Smooth muscle cell (in vitro differentiated cells): ENCODE measurements around the gene NSMF. TPM values are rescaled to one million over a fixed set of nuclear protein-coding genes. Genes with fewer than 3 reads are reported as not detected.

Experiments used
- DNase-seq: peaks from one replicate; lab custom pipeline; 2025; ENCODE audit not compliant: unreplicated experiment; lab: John Stamatoyannopoulos, UW
- H2AFZ ChIP-seq: fragments of 200-600 bp; sonication (generic); 2 replicates; pipeline ENCODE4 v1.6.0; 2016; ENCODE audit warnings: antibody characterized with exemption, low read depth, mild to moderate bottlenecking
- H3F3A ChIP-seq: fragments of 200-600 bp; sonication (generic); 2 replicates; pipeline ENCODE4 v1.6.0; 2017; ENCODE audit warnings: antibody characterized with exemption, low read depth
- H3K27ac ChIP-seq: fragments of 200-600 bp; sonication (generic); 2 replicates; pipeline ENCODE4 v1.5.1; 2016; ENCODE audit warnings: low read depth, mild to moderate bottlenecking
- H3K27me3 ChIP-seq: fragments of 200-600 bp; sonication (generic); 2 replicates; pipeline ENCODE4 v1.6.1; 2016; ENCODE audit warnings: low read depth, mild to moderate bottlenecking
- H3K36me3 ChIP-seq: fragments of 200-600 bp; sonication (generic); 2 replicates; pipeline ENCODE4 v1.5.1; 2016; ENCODE audit warnings: low read depth
- H3K4me1 ChIP-seq: fragments of 200-600 bp; sonication (generic); 2 replicates; pipeline ENCODE4 v1.5.1; 2016; ENCODE audit warnings: low read depth
- H3K4me2 ChIP-seq: fragments of 200-600 bp; sonication (generic); 2 replicates; pipeline ENCODE4 v1.6.0; 2016; ENCODE audit warnings: mild to moderate bottlenecking
- H3K4me3 ChIP-seq: fragments of 200-600 bp; sonication (generic); 2 replicates; pipeline ENCODE4 v1.5.1; 2016; ENCODE audit warnings: mild to moderate bottlenecking
- H3K79me2 ChIP-seq: fragments of 200-600 bp; sonication (generic); 2 replicates; pipeline ENCODE4 v1.6.0; 2016; ENCODE audit warnings: low read depth, mild to moderate bottlenecking
- H3K9ac ChIP-seq: fragments of 200-600 bp; sonication (generic); 2 replicates; pipeline ENCODE4 v1.6.0; 2016; ENCODE audit warnings: low read depth
- H3K9me3 ChIP-seq: fragments of 200-600 bp; sonication (generic); replicated peaks from 2 replicates; pipeline ENCODE4 v1.5.1; 2016; ENCODE audit warnings: low read depth
- H4K20me1 ChIP-seq: fragments of 200-600 bp; sonication (generic); 2 replicates; pipeline ENCODE4 v1.6.0; 2016; ENCODE audit warnings: low read depth
- CTCF ChIP-seq: fragments of 200-600 bp; sonication (generic); IDR thresholded peaks from 2 replicates; pipeline ENCODE4 v1.5.1; 2017; ENCODE audit warnings: borderline replicate concordance, mild to moderate bottlenecking, antibody characterized with exemption; ENCODE audit not compliant: insufficient read depth, poor library complexity, severe bottlenecking
- WGBS: methylation state at CpG from one replicate; pipeline ENCODE4 v1.1.7; 2016; ENCODE audit warnings: low lambda C conversion rate; 5-methylcytosine and 5-hydroxymethylcytosine counted together
- polyA plus RNA-seq: library from polyadenylated mRNA; unstranded; fragments of >200 nt; fragmentation: Nextera tagmentation; extraction: Ambion mirVana; gene quantifications from 2 replicates; pipeline ENCODE4 v1.2.1, GENCODE V29; 2016
- total RNA-seq: library from RNA; depleted of rRNA; stranded (reverse); fragments of >200 nt; gene quantifications from 2 replicates; pipeline ENCODE4 v1.2.3, GENCODE V29; 2014

Gene NSMF
- total and polyA plus RNA-seq, 2 experiments from 2014 or later, result 30.9 to 55.9 TPM

GRCh38 chr9:137463931-137464290 lies 4.8 kb upstream of the NSMF start:
- Histone ChIP-seq H3K36me3 (no peaks in the 10 kb centered on the region), H3K4me3 (no peak overlapping the region), H3K4me2 (no peak overlapping the region), H3K79me2 (no peaks in the 10 kb centered on the region), H3K27ac (no peak overlapping the region), H3K9ac (no peak overlapping the region), H4K20me1 (no peaks in the 10 kb centered on the region), H3K9me3 (no peaks in the 10 kb centered on the region), H2AFZ (no peak overlapping the region), H3K4me1 (no peaks in the 10 kb centered on the region), H3K27me3 (peaks cover 4% of the 10 kb centered on the region), H3F3A (no peaks in the 10 kb centered on the region)
- TF ChIP-seq CTCF, result no peak
- no peak for DNase-seq
- 95% methylated on average over 14 of the region's 18 CpGs for WGBS

- no peak for TF ChIP-seq CTCF
- H3K27me3 ChIP-seq, result peaks cover 4% of the 10 kb centered on the region
- no peak overlapping the region for H3K9ac ChIP-seq
- H3K4me3 ChIP-seq, result no peak overlapping the region
- no peaks in the 10 kb centered on the region for H3F3A ChIP-seq
- peaks cover 1% of the 10 kb centered on the region for H4K20me1 ChIP-seq
- H3K27ac ChIP-seq, result no peak overlapping the region
- peaks cover 4% of the 10 kb centered on the region for H3K79me2 ChIP-seq
- no peak overlapping the region for H2AFZ ChIP-seq
- no peaks in the 10 kb centered on the region for H3K9me3 ChIP-seq
- no peaks in the 10 kb centered on the region for H3K36me3 ChIP-seq
- WGBS, result 94% methylated on average over 27 of the region's 30 CpGs
- no peak for DNase-seq
- peaks cover 5% of the 10 kb centered on the region for H3K4me1 ChIP-seq
- H3K4me2 ChIP-seq, result no peak overlapping the region
These were observed 4.1 kb upstream of the NSMF start for GRCh38 chr9:137462986-137463930.

GRCh38 chr9:137462396-137462985 lies 3.4 kb upstream of the NSMF start:
- Histone ChIP-seq H4K20me1 (peaks cover 9% of the 10 kb centered on the region), H3K9ac (no peak overlapping the region), H2AFZ (no peak overlapping the region), H3K4me3 (no peak overlapping the region), H3K9me3 (no peaks in the 10 kb centered on the region), H3K27me3 (peaks cover 4% of the 10 kb centered on the region), H3K36me3 (no peaks in the 10 kb centered on the region), H3K27ac (no peak overlapping the region), H3K4me2 (no peak overlapping the region), H3K4me1 (peaks cover 11% of the 10 kb centered on the region), H3F3A (no peaks in the 10 kb centered on the region), H3K79me2 (peaks cover 6% of the 10 kb centered on the region)
- no peak for DNase-seq
- TF ChIP-seq CTCF, result no peak
- 92% methylated on average over 25 of the region's 25 CpGs for WGBS
